Endothelial cell of umbilical vein (primary cell): ENCODE data around the gene FAM171A2. TPM values are rescaled to one million over a fixed set of nuclear protein-coding genes. Genes with fewer than 3 reads are reported as not detected.

Experiments used
- BruUV-seq: library from RNA; stranded (reverse); fragments of 400-500 nt; replicated peaks from 2 replicates; lab custom pipeline; 2021; lab: Mats Ljungman, UMichigan
- CTCF ChIA-PET: fragments of 300-600, 350-600 bp; sonication (Branson Sonifier 250); formaldehyde crosslinking; loops from one replicate; lab custom pipeline; 2021; ENCODE audit warnings: antibody characterized with exemption, inconsistent platforms; lab: Charles Lee
- POLR2A ChIA-PET: fragments of 300-600, 350-600 bp; sonication (Branson Sonifier 250); formaldehyde crosslinking; loops from one replicate; lab custom pipeline; 2021; ENCODE audit warnings: antibody characterized with exemption, inconsistent platforms; lab: Charles Lee
- DNase-seq: peaks from one replicate; pipeline ENCODE4 v3.0.0-alpha.2; 2011; ENCODE audit warnings: low read depth, low spot score
- FAIRE-seq: peaks from 2 replicates; lab custom pipeline; 2011; peaks lifted over from hg19 to GRCh38; lab: Jason Lieb, UNC
- H2AFZ ChIP-seq: 2 replicates; pipeline ENCODE4 v1.6.0; 2012; ENCODE audit warnings: low read depth, low read length, control low read depth, inconsistent platforms
- H3K27ac ChIP-seq: 2 replicates; pipeline ENCODE4 v1.5.1; 2011; ENCODE audit warnings: low read depth, mild to moderate bottlenecking, control low read depth, low read length, moderate library complexity; ENCODE audit not compliant: insufficient read depth
- H3K27me3 ChIP-seq, 2 experiments: 2 replicates each; pipeline versions ENCODE4 v1.6.0 to v1.6.1; 2011; ENCODE audit warnings: low read length in 2 of 2, mixed read lengths in 1 of 2; ENCODE audit not compliant: control insufficient read depth in 2 of 2, insufficient read depth in 2 of 2
- H3K36me3 ChIP-seq, 2 experiments: 2 replicates in 1 of 2; 3 replicates in 1 of 2; pipeline ENCODE4 v1.5.1; 2011; ENCODE audit warnings: low read length in 2 of 2, mild to moderate bottlenecking in 1 of 2, moderate library complexity in 1 of 2; ENCODE audit not compliant: control insufficient read depth in 2 of 2, insufficient read depth in 2 of 2; ENCODE audit errors: extremely low read depth in 1 of 2
- H3K4me1 ChIP-seq: 3 replicates; pipeline ENCODE4 v1.5.1; 2011; ENCODE audit warnings: mild to moderate bottlenecking, low read length; ENCODE audit not compliant: control insufficient read depth, insufficient read depth; ENCODE audit errors: extremely low read depth
- H3K4me2 ChIP-seq: 2 replicates; pipeline ENCODE4 v1.6.1; 2011; ENCODE audit warnings: low read length, control low read depth, mixed read lengths; ENCODE audit not compliant: insufficient read depth
- H3K4me3 ChIP-seq, 3 experiments: fragments of 200-600 bp in 1 of 3; sonication (generic), shearing (Covaris generic) in 1 of 3; replicated peaks in 1 of 3; 2 replicates each; pipeline ENCODE4 v1.5.1; 2011 to 2016; ENCODE audit warnings: control low read depth in 3 of 3, low read length in 3 of 3, mild to moderate bottlenecking in 2 of 3, inconsistent platforms in 1 of 3, low read depth in 1 of 3, moderate library complexity in 1 of 3; ENCODE audit not compliant: insufficient read depth in 1 of 3
- H3K79me2 ChIP-seq: 2 replicates; pipeline ENCODE4 v1.6.0; 2012; ENCODE audit warnings: low read length, inconsistent platforms; ENCODE audit not compliant: control insufficient read depth, insufficient read depth
- H3K9ac ChIP-seq: replicated peaks from 2 replicates; pipeline ENCODE3; 2011; ENCODE audit warnings: low read length, control low read depth; ENCODE audit not compliant: insufficient read depth; ENCODE audit errors: extremely low read depth
- H3K9me1 ChIP-seq: replicated peaks from 3 replicates; pipeline ENCODE4 v1.6.0; 2011; ENCODE audit warnings: mild to moderate bottlenecking, low read length; ENCODE audit not compliant: control insufficient read depth, insufficient read depth; ENCODE audit errors: extremely low read depth
- H3K9me3 ChIP-seq: replicated peaks from 2 replicates; pipeline ENCODE4 v1.5.1; 2012; ENCODE audit warnings: low read length, inconsistent platforms; ENCODE audit not compliant: control insufficient read depth, insufficient read depth
- H4K20me1 ChIP-seq: replicated peaks from 2 replicates; pipeline ENCODE3; 2011; ENCODE audit warnings: mild to moderate bottlenecking, low read length; ENCODE audit not compliant: control insufficient read depth, insufficient read depth; ENCODE audit errors: extremely low read depth
- EZH2 ChIP-seq: IDR thresholded peaks from 2 replicates; pipeline ENCODE4 v1.6.1; 2012; ENCODE audit warnings: borderline replicate concordance, low read depth, mild to moderate bottlenecking, moderate library complexity, low read length, inconsistent platforms; ENCODE audit not compliant: severe bottlenecking
- FOS ChIP-seq: IDR thresholded peaks from 2 replicates; pipeline ENCODE4 v1.6.1; 2011; ENCODE audit warnings: mild to moderate bottlenecking, low read length, moderate library complexity, borderline replicate concordance; ENCODE audit not compliant: insufficient read depth
- GATA2 ChIP-seq: IDR thresholded peaks from 2 replicates; pipeline ENCODE4 v1.7.0; 2011; ENCODE audit warnings: low read depth, mild to moderate bottlenecking, moderate library complexity, mixed read lengths, low read length; ENCODE audit not compliant: insufficient read length, insufficient read depth
- JUN ChIP-seq: IDR thresholded peaks from 2 replicates; pipeline ENCODE4 v1.6.1; 2011; ENCODE audit warnings: borderline replicate concordance, low read depth; ENCODE audit not compliant: insufficient read length, insufficient read depth
- MYC ChIP-seq: IDR thresholded peaks from one replicate; pipeline ENCODE4 v1.6.1; 2011; ENCODE audit warnings: mild to moderate bottlenecking, low read depth, low read length
- POLR2A ChIP-seq: IDR thresholded peaks from 2 replicates; pipeline ENCODE4 v1.6.1; 2012; ENCODE audit warnings: low read depth, mild to moderate bottlenecking, control low read depth, low read length
- POLR2AphosphoS5 ChIP-seq: IDR thresholded peaks from 2 replicates; pipeline ENCODE4 v1.6.1; 2012; ENCODE audit warnings: low read depth, mild to moderate bottlenecking, control low read depth, low read length, moderate library complexity; ENCODE audit not compliant: insufficient read depth
- dilution Hi-C: fragments of 300-500 bp; cut with MboI; formaldehyde crosslinking; loops from one replicate; pipeline ENCODE4 v1.15.0; 2019; ENCODE audit warnings: low sequenced_read_pairs; ENCODE audit not compliant: extremely low pct_ligation_motif_present
- intact Hi-C: fragments of 100-400 bp; cut with micrococcal nuclease; formaldehyde crosslinking; loops from one replicate; pipeline ENCODE4 v1.10.0; 2022
- polyA plus RNA-seq, 4 experiments: library from polyadenylated mRNA; depleted of rRNA in 3 of 4; stranded (reverse) in 3 of 4; unstranded in 1 of 4; fragments of >200 nt; gene quantifications; 2 replicates each; pipeline versions ENCODE4 v1.2.1 to v1.2.3, GENCODE V29; 2011 to 2012; ENCODE audit warnings: missing spikeins in 1 of 4
- total RNA-seq: library from RNA; stranded (reverse); gene quantifications from 2 replicates; pipeline ENCODE4 v1.2.3, GENCODE V29; 2021
- TF ChIP-seq, protein P1 (sequence below), 2 donors: IDR thresholded peaks; 1 replicate in 1 of 2; 2 replicates in 1 of 2; pipeline ENCODE4 v1.5.1; 2011; ENCODE audit warnings: low read length in 2 of 2, mild to moderate bottlenecking in 2 of 2, moderate library complexity in 2 of 2, control low read depth in 1 of 2, inconsistent platforms in 1 of 2, low read depth in 1 of 2; ENCODE audit not compliant: insufficient read depth in 1 of 2; ENCODE audit errors: extremely low read depth in 1 of 2
- TF ChIP-seq, protein P2 (sequence below): IDR thresholded peaks from 2 replicates; pipeline ENCODE4 v1.6.1; 2011; ENCODE audit not compliant: insufficient read depth, insufficient read length

The FAM171A2 gene
- total and polyA plus RNA-seq, 2 donors (not counting 3 experiments of a cell fraction or from before 2014, with no cell fraction given), result 11.3 to 13.4 TPM

DNA sequence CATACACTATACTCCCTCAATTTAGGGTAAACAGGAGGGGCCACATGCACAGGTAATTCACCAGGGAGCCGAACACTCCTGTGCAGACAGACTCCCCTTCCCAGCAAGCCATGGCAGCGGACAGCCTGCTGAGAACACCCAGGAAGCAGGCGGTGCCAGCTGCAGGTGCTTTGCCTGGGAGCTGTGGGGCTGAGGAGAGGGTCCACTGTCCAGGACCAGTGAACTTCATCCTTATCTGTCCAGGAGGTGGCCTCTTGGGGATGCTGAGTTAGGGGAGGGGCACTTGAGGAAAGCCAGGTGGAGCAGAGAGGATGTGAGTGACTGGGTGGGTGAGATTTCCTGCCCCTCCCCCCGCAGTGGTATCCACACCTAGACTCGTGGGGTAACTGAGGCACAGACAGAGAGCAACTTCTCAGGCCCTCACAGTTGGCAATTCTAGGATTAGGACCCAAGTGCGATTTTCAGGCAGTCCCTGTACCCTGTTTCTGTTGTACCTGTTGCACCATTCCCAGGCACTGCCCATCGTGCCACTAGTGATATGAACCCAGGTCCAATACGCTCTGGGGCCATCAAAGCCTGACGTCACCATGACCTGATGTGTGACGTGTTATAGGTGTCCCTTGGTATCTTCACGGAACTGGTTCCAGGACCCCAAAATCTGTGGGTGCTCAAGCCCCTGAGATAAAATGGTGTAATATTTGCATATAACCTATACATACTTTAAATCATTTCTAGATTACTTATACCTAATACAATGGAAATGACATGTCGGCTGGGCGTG is 17.4 kb downstream of the FAM171A2 start:
- Histone ChIP-seq H3K9ac (no peak overlapping the region), H3K4me1 (no peaks in the 10 kb centered on the region), H3K79me2 (peaks cover 2% of the 10 kb centered on the region), H3K27me3 (no peaks in the 10 kb centered on the region), H3K27ac (no peak overlapping the region), H3K4me3 (peak overlapping the region in 2 of 3 experiments; percentile 62 to 70), H3K9me3 (no peaks in the 10 kb centered on the region), H4K20me1 (no peaks in the 10 kb centered on the region), H3K4me2 (peak overlapping the region; percentile 60), H2AFZ (no peak overlapping the region), H3K36me3 (peaks cover 6 to 21% of the 10 kb centered on the region in 2 experiments), H3K9me1 (no peaks in the 10 kb centered on the region)
- FAIRE-seq, result no peak
- no TSS peak for BruUV-seq
- no peak for TF ChIP-seq POLR2AphosphoS5
- TF ChIP-seq, protein P1, sequence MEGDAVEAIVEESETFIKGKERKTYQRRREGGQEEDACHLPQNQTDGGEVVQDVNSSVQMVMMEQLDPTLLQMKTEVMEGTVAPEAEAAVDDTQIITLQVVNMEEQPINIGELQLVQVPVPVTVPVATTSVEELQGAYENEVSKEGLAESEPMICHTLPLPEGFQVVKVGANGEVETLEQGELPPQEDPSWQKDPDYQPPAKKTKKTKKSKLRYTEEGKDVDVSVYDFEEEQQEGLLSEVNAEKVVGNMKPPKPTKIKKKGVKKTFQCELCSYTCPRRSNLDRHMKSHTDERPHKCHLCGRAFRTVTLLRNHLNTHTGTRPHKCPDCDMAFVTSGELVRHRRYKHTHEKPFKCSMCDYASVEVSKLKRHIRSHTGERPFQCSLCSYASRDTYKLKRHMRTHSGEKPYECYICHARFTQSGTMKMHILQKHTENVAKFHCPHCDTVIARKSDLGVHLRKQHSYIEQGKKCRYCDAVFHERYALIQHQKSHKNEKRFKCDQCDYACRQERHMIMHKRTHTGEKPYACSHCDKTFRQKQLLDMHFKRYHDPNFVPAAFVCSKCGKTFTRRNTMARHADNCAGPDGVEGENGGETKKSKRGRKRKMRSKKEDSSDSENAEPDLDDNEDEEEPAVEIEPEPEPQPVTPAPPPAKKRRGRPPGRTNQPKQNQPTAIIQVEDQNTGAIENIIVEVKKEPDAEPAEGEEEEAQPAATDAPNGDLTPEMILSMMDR (IDR thresholded peaks at IDR 0.05; ENCODE audit: extremely low read depth in 1 of 2, insufficient read depth in 1 of 2, low read depth in 1 of 2, low read length in 2 of 2), result no peak
- TF ChIP-seq POLR2A, result no peak
- no peak for TF ChIP-seq MYC
- no peak for TF ChIP-seq FOS
- TF ChIP-seq, protein P2, sequence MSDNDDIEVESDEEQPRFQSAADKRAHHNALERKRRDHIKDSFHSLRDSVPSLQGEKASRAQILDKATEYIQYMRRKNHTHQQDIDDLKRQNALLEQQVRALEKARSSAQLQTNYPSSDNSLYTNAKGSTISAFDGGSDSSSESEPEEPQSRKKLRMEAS, result no peak
- TF ChIP-seq EZH2, result no peak
- no peak for TF ChIP-seq JUN
- no peak for TF ChIP-seq GATA2
- CTCF ChIA-PET, result interaction anchor here (0.6 to 3.2 kb wide), 19 partner anchors 7 to 402 kb away, joined by 3 to 37 read pairs (median 6); partner anchors contain the start of genes FAM171A2 and TMUB2
- intact Hi-C loops (no loop called here), dilution Hi-C loops (no loop called here)
- POLR2A ChIA-PET, result interaction anchor here (0.7 to 1.6 kb wide), 2 partner anchors 125 to 142 kb away, joined by 3 to 4 read pairs; no protein-coding TSS in a partner anchor
- no peak for DNase-seq
